HG03103 (cell line): ENCODE measurements around the gene RHEBL1.
"Not testable (repeated sequence)": the region's sequence is repeated elsewhere in the genome, so short reads cannot be mapped to it uniquely, and the experiment has no call there.

Experiments
- ATAC-seq: cut with Tn5 transposase; IDR thresholded peaks from one replicate; pipeline ENCODE4 v1.9.1; 2021; ENCODE audit warnings: low read depth; ENCODE audit not compliant: unreplicated experiment

The RHEBL1 gene

DNA sequence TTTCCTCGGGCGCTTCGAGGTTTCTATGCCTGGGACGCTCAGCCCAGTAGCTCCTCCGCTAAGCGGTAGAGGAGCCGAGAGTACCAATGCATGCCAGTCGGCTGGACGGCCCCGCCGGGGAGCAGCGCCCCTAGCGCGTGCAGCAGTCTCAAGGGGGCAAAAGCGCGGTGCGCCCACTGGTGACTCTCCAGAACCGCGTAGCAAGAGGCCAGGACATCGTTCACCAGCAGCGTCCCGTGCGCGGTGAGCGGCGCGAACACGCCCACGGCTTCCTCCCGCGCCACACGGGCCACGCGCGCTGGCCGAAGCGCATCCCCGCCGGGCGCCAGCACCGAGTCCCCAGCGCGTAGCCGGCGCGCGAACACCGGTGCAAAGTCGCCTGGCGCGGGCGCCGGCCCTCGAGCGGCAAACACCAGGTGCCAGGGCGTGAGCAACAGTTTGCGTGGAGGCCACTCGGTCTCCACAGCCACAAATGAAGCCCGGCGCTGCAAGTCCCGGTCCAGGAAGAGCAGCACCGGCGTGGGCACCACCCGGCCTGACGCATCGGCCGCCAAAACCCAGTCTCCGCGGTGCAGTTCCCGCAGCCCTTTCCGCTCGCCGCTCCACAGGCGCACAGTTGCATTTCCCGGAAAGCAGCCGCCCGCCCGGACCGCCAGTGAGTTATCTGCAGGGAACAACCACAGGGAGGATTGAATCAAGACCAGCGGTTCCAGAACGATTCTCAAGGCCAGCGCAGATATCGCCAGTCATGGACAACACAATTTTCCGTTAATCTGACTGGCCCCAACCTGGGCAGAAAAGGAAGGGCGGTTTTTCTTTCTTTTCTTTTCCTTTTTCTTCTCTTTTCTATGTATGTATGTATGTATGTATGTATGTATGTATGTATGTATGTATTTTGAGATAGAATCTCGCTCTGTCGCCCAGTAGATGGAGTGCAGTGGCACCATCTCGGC lies 20.3 kb upstream of the RHEBL1 start:
- no peak for ATAC-seq

- ATAC-seq, result no peak
These were observed 19.2 kb upstream of the RHEBL1 start for GRCh38 chr12:49088932-49089330.

- ATAC-seq, result peak; percentile 90
These were observed 18.6 kb upstream of the RHEBL1 start for GRCh38 chr12:49088150-49088931.

DNA sequence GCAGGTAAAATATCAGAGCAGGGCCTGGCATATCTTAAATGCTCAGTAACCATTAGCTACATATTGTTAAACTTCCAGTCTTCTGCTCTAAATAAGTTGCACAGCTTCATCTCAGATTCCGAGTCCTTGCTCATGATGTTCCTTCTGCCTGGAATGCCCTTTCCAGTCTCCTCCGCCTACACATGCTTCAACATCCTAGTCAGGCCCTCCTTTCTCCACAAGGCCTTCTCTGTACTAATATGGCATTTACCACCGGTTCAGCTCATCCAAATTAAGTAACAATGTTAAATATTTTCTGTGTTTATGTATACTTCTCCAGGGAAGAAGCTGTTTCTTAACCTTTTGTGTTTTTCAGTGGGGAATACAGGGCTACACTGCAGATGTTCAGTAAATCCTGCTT lies 16.3 kb upstream of the RHEBL1 start:
- ATAC-seq, result no peak

GRCh38 chr12:49084438-49084837 lies 14.7 kb upstream of the RHEBL1 start:
- ATAC-seq, result no peak

GRCh38 chr12:49079793-49080192 lies 10.0 kb upstream of the RHEBL1 start:
- ATAC-seq, result no peak

DNA sequence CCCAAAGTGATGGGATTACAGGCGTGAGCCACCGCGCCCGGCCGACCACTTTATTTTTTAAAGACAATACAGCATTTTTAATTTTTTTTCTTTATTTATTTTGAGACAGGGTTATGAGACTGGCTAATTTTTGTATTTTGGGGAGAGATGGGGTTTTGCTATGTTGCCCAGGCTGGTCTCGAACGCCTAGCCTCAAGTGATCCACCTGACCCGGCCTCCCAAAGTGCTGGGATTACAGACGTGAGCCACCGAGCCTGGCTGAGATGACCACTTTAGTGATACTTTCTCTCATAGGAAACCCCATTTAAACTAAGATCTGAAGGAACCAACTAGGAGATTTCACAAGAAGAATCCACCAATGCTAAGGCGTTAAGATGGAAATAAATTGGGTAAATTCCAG lies 1.2 kb upstream of the RHEBL1 start:
- ATAC-seq, result no peak

- ATAC-seq, result no peak
These were observed 786 bp downstream of the RHEBL1 start for GRCh38 chr12:49068879-49069506.

GRCh38 chr12:49066120-49066519 lies 3.7 kb downstream of the RHEBL1 start:
- no peak for ATAC-seq

- ATAC-seq, result no peak
These were observed 5.0 kb downstream of the RHEBL1 start for GRCh38 chr12:49064767-49065152.

- ATAC-seq, result not testable (repeated sequence)
These were observed 7.9 kb downstream of the RHEBL1 start for GRCh38 chr12:49061916-49062315.

DNA sequence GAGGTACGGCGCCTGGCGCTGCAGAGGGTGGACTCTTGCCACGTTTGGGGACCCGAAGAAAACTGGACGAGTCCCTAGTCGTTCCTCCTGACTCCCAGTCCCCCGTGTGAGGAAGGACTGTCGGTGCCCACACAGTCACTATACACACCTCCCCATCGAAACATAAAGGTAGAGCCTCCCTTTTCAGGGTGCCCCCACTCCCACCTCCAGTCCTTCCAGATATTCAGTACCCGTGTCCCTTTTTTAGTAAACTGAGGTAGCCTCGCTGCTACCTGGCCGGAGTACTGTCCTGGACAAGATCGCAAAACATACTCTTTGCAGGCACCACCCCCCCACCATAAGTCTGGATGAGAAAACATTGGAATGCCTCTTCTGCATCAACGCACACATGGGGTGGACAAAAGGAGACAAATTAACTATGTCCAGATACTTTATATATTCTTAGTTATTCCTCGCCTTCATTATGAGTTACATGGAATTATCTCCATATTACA lies 8.6 kb downstream of the RHEBL1 start:
- ATAC-seq, result no peak

GRCh38 chr12:49060237-49061156 lies 9.3 kb downstream of the RHEBL1 start, which contains the start of gene KMT2D:
Gene KMT2D (minus strand): TSS chr12:49060794. CDS start chr12:49055324, 5,470 bp downstream.
- ATAC-seq, result peak; percentile 37

- ATAC-seq, result peak; percentile 9
These were observed 10.2 kb downstream of the RHEBL1 start for GRCh38 chr12:49059299-49060171.

GRCh38 chr12:49059045-49059298 lies 10.8 kb downstream of the RHEBL1 start:
- no peak for ATAC-seq

GRCh38 chr12:49058366-49059044 lies 11.3 kb downstream of the RHEBL1 start:
- ATAC-seq, result no peak

DNA sequence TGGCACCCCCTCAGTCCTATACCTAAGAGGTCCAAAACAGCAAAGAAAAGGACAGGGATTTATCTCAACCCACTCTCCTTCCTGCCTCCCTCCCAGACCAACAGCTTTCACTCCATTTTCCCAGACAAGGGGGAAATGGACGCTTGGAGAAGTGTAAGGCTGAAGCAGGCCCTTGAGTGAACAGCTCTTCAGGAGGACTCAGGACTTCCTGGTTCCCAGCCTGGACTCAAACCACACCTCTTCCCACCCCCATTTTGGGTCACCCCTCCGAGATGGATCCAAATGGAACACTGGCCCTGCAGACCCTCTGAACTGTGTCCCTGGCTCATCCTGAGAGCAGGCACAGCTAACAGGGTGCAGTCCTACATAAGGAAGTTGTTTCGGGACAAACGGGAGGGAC lies 11.9 kb downstream of the RHEBL1 start:
- ATAC-seq, result no peak

DNA sequence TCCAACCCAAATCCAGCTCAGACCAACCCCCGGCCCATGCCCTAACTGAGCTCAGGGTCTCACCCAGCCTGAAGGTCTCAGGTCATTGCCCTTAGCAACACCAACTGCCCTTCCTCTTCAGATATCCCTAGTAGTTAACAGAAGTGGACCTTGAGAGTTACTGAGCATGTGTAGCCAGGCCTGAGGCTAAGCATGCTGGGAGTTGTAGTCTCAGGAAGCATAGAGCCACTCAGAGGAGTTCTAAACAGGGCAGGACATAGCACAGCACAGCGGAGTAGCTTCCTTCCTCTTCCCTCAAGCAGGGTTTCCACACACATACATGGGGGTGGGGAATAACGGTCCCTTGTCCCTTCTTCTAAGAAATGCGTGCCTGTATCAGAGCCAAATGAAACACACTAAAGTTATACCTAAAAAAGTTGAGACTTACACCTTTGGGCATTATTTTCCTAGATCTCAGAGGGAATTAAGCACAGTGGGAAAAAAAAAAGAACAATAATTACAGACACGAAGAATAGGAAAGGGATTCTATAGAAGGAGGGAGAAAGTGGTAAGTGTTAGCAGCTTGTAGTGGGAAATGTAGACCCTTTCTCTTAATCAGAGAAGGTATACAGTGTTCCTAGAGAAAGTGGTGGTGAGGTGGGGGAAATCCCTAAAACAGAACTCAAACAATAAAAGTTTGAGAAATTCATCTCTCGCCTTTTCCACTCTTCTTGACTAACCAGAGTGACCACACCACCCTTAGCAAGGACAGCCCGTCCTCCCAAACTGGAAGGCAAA lies 13.6 kb downstream of the RHEBL1 start:
- ATAC-seq, result peak; percentile 49
